K562 (cell line): Measurements from ENCODE around the gene UBE2D3. TPM values are rescaled to one million over a fixed set of nuclear protein-coding genes. Genes with fewer than 3 reads are reported as not detected.

Experiments
- ATAC-seq: fragments of 200-7000 bp; cut with Tn5 transposase; 3 replicates; pipeline ENCODE4 v1.9.1; 2020; ENCODE audit warnings: moderate library complexity
- BruUV-seq: library from RNA; stranded (reverse); fragments of 400-500 nt; replicated peaks from 2 replicates; lab custom pipeline; 2021; lab: Mats Ljungman, UMichigan
- CTCF ChIA-PET: fragments of 300-600 bp; formaldehyde crosslinking; extraction: SDS; loops from one replicate; lab custom pipeline; 2021; ENCODE audit warnings: low intra/inter-chr PET ratio; lab: Yijun Ruan, JAX
- POLR2A ChIA-PET: fragments of 300-600, 350-650 bp; sonication (Branson Sonifier 250); formaldehyde crosslinking; extraction: SDS; loops from one replicate; lab custom pipeline; 2021; ENCODE audit warnings: antibody characterized with exemption, inconsistent platforms; lab: Yijun Ruan, JAX
- DNase-seq, 4 experiments: peaks; one replicate each; pipeline versions ENCODE4 v3.0.0 to v3.0.0-alpha.2; 2011 to 2018; ENCODE audit warnings: low spot score in 3 of 4, mixed read lengths in 3 of 4; ENCODE audit errors: extremely low read depth in 1 of 4
- FAIRE-seq: peaks from 2 replicates; lab custom pipeline; 2011; peaks lifted over from hg19 to GRCh38; lab: Jason Lieb, UNC
- H2AFZ ChIP-seq: 2 replicates; pipeline ENCODE4 v1.6.0; 2011; ENCODE audit warnings: low read depth, low read length, control low read depth, inconsistent platforms
- H3K27ac ChIP-seq: fragments of 200-600 bp; 3 replicates; pipeline ENCODE4 v1.8.0; 2011; ENCODE audit warnings: low read depth, mild to moderate bottlenecking, control low read depth, inconsistent platforms, low read length, moderate library complexity, mixed read lengths; ENCODE audit errors: extremely low read depth
- H3K27me3 ChIP-seq, 2 experiments: fragments of 300-600 bp in 1 of 2; 2 replicates in 1 of 2; 3 replicates in 1 of 2; pipeline versions ENCODE4 v1.6.0 to v1.8.0; 2011; ENCODE audit warnings: inconsistent platforms in 2 of 2, low read length in 2 of 2, mild to moderate bottlenecking in 1 of 2, mixed read lengths in 1 of 2, moderate library complexity in 1 of 2; ENCODE audit not compliant: control insufficient read depth in 2 of 2, insufficient read depth in 2 of 2
- H3K36me3 ChIP-seq: fragments of 300-600 bp; 3 replicates; pipeline ENCODE4 v1.8.0; 2011; ENCODE audit warnings: mild to moderate bottlenecking, low read length, inconsistent platforms; ENCODE audit not compliant: control insufficient read depth, insufficient read depth
- H3K4me1 ChIP-seq, 2 experiments: fragments of 200-600 bp in 1 of 2; replicated peaks in 1 of 2; 2 replicates in 1 of 2; 3 replicates in 1 of 2; pipeline versions ENCODE4 v1.5.1 to v1.8.0; 2011; ENCODE audit warnings: inconsistent platforms in 2 of 2, low read length in 2 of 2, mild to moderate bottlenecking in 1 of 2, mixed read lengths in 1 of 2, moderate library complexity in 1 of 2; ENCODE audit not compliant: control insufficient read depth in 2 of 2, insufficient read depth in 2 of 2
- H3K4me2 ChIP-seq: 2 replicates; pipeline ENCODE4 v1.6.1; 2011; ENCODE audit warnings: low read length, control low read depth, inconsistent platforms, mixed read lengths; ENCODE audit not compliant: insufficient read depth
- H3K4me3 ChIP-seq: fragments of 200-600 bp; sonication (generic), shearing (Covaris generic); 2 replicates; pipeline ENCODE4 v1.5.1; 2016; ENCODE audit warnings: control low read depth, inconsistent platforms
- H3K79me2 ChIP-seq: fragments of 200-600 bp; 3 replicates; pipeline ENCODE4 v1.8.0; 2011; ENCODE audit warnings: low read length, inconsistent platforms; ENCODE audit not compliant: control insufficient read depth, insufficient read depth
- H3K9ac ChIP-seq, 2 experiments: 2 replicates each; pipeline versions ENCODE4 v1.6.0 to v1.6.1; 2011; ENCODE audit warnings: low read depth in 2 of 2, low read length in 2 of 2, control low read depth in 1 of 2, inconsistent platforms in 1 of 2, mild to moderate bottlenecking in 1 of 2, mixed read lengths in 1 of 2; ENCODE audit not compliant: insufficient read depth in 1 of 2
- H3K9me1 ChIP-seq: one replicate; pipeline ENCODE4 v1.6.0; 2011; ENCODE audit warnings: inconsistent platforms, mild to moderate bottlenecking, low read length, moderate library complexity; ENCODE audit not compliant: control insufficient read depth, insufficient read depth
- H3K9me3 ChIP-seq: replicated peaks from 2 replicates; pipeline ENCODE4 v1.5.1; 2011; ENCODE audit warnings: low read depth, low read length, inconsistent platforms; ENCODE audit not compliant: control insufficient read depth, insufficient read depth
- H4K20me1 ChIP-seq: replicated peaks from 2 replicates; pipeline ENCODE4 v1.6.1; 2011; ENCODE audit warnings: low read length, inconsistent platforms, mixed read lengths; ENCODE audit not compliant: control insufficient read depth, insufficient read depth
- BDP1 ChIP-seq: IDR thresholded peaks from 3 replicates; pipeline ENCODE4 v1.6.1; 2011; ENCODE audit not compliant: insufficient read length, insufficient read depth
- C11orf30 ChIP-seq: fragments of 450-650 bp; IDR thresholded peaks from 2 replicates; pipeline ENCODE4 v1.6.1; 2016; ENCODE audit warnings: low read depth, mild to moderate bottlenecking
- CCNT2 ChIP-seq: IDR thresholded peaks from 2 replicates; pipeline ENCODE4 v1.6.1; 2011; ENCODE audit warnings: borderline replicate concordance, low read depth, mild to moderate bottlenecking, moderate library complexity, mixed read lengths, low read length; ENCODE audit not compliant: insufficient read length; ENCODE audit errors: extremely low read depth
- ETV1 ChIP-seq: fragments of 450-650 bp; conservative IDR thresholded peaks from 2 replicates; pipeline ENCODE4 v1.6.1; 2016; ENCODE audit warnings: missing genetic modification characterization, control low read depth, low read depth, missing compliant biosample characterization
- POLR2AphosphoS5 ChIP-seq: IDR thresholded peaks from 2 replicates; pipeline ENCODE4 v1.6.1; 2011; ENCODE audit warnings: mild to moderate bottlenecking, low read depth, low read length, moderate library complexity; ENCODE audit not compliant: control insufficient read depth, insufficient read depth
- TOE1 ChIP-seq, 2 experiments: fragments of 450-650 bp in 1 of 2; sonication (generic) in 1 of 2; formaldehyde crosslinking in 1 of 2; IDR thresholded peaks; 2 replicates each; pipeline versions ENCODE4 v1.7.1 to v1.8.0; 2016 to 2022; ENCODE audit warnings: borderline replicate concordance in 2 of 2, mild to moderate bottlenecking in 2 of 2, antibody characterized with exemption in 1 of 2, inconsistent platforms in 1 of 2, low read depth in 1 of 2, missing genetic modification reagents in 1 of 2, moderate library complexity in 1 of 2
- U2AF2 ChIP-seq: fragments of 200-400 bp; formaldehyde crosslinking; optimal IDR thresholded peaks from 2 replicates; pipeline ENCODE3; 2017; ENCODE audit warnings: low read depth, mild to moderate bottlenecking, low read length
- ZFP1 ChIP-seq: fragments of 450-650 bp; formaldehyde crosslinking; IDR thresholded peaks from 2 replicates; pipeline ENCODE4 v1.4.0; 2020; ENCODE audit warnings: mild to moderate bottlenecking, mixed read lengths
- ZHX1 ChIP-seq: fragments of 150-350 bp; conservative IDR thresholded peaks from 2 replicates; pipeline ENCODE4 v1.6.1; 2014; ENCODE audit warnings: low read length
- ZNF175 ChIP-seq: fragments of 200-800 bp; sonication (Bioruptor generic); IDR thresholded peaks from 2 replicates; pipeline ENCODE4 v1.6.1; 2016; ENCODE audit warnings: low read depth, mild to moderate bottlenecking, missing genetic modification characterization, missing compliant biosample characterization
- ZNF436 ChIP-seq: fragments of 250-450, 450-650 bp; sonication (Bioruptor Pico); formaldehyde crosslinking; IDR thresholded peaks from 2 replicates; pipeline ENCODE4 v1.7.0; 2020; ENCODE audit warnings: mild to moderate bottlenecking
- ZNF584 ChIP-seq: fragments of 200-800 bp; sonication (Bioruptor generic); IDR thresholded peaks from 2 replicates; pipeline ENCODE4 v1.6.1; 2016; ENCODE audit warnings: low read depth, mild to moderate bottlenecking, missing genetic modification characterization, missing compliant biosample characterization
- ZNF592 ChIP-seq: fragments of 450-650 bp; IDR thresholded peaks from 2 replicates; pipeline ENCODE4 v1.6.1; 2017; ENCODE audit warnings: antibody characterized with exemption, mild to moderate bottlenecking
- WGBS: fragments of 100-300 bp; shearing (Covaris generic); methylation state at CpG from one replicate; pipeline ENCODE4 v1.1.6; 2016; ENCODE audit warnings: low coverage, mixed read lengths; ENCODE audit not compliant: insufficient coverage; ENCODE audit errors: missing lambda C conversion rate; 5-methylcytosine and 5-hydroxymethylcytosine counted together
- in situ Hi-C: fragments of 300-500 bp; cut with MboI; formaldehyde crosslinking; loops from 4 replicates; pipeline ENCODE4 v1.15.0; 2018; ENCODE audit warnings: inconsistent platforms, mixed read lengths
- intact Hi-C: fragments of 100-400 bp; cut with micrococcal nuclease; formaldehyde crosslinking; loops from 2 replicates; pipeline ENCODE4 v1.14.2; 2022
- polyA plus RNA-seq, 8 experiments: library from polyadenylated mRNA; depleted of rRNA in 4 of 8; stranded (reverse) in 5 of 8; unstranded in 3 of 8; fragments of >200 nt; fragmentation: Nextera tagmentation in 2 of 8; fragmentation: Illumina TruSeq in 1 of 8; extraction: Ambion mirVana in 2 of 8; extraction: Trizol in 1 of 8; gene quantifications; 2 replicates each; pipeline versions ENCODE4 v1.2.1 to v1.2.3, GENCODE V29; 2011 to 2014; ENCODE audit warnings: inconsistent platforms in 1 of 8, missing spikeins in 1 of 8
- total RNA-seq, 7 experiments: library from RNA; depleted of rRNA in 6 of 7; stranded (reverse); fragments of >200 nt in 6 of 7; fragmentation: Illumina TruSeq in 2 of 7; extraction: Trizol in 2 of 7; gene quantifications; 2 replicates each; pipeline versions ENCODE4 v1.2.1 to v1.2.3, GENCODE V29; 2011 to 2021; ENCODE audit warnings: low replicate concordance in 1 of 7

Gene UBE2D3
- total and polyA plus RNA-seq, 9 of the 15 experiments (the other 6 are each of a cell fraction or from before 2014, with no cell fraction given) = 191 to 618 (median 292) TPM

- Histone ChIP-seq H3K9me3 (no peaks in the 10 kb centered on the region), H3K27ac (no peak overlapping the region), H3K4me1 (peaks cover 4 to 10% of the 10 kb centered on the region in 2 experiments; a peak in 4 of 5 replicates), H4K20me1 (no peaks in the 10 kb centered on the region), H3K9me1 (no peaks in the 10 kb centered on the region), H3K27me3 (no peaks in the 10 kb centered on the region), H3K36me3 (no peaks in the 10 kb centered on the region), H3K4me3 (no peak overlapping the region), H3K4me2 (no peak overlapping the region), H3K9ac (no peak overlapping the region), H3K79me2 (peaks cover 24% of the 10 kb centered on the region), H2AFZ (no peak overlapping the region)
- no TSS peak for BruUV-seq
- intact Hi-C loops (no loop called here), in situ Hi-C loops (no loop called here)
- FAIRE-seq (no peak), ATAC-seq (no peak), DNase-seq (no peak)
- WGBS = 68% methylated on average over 6 of the region's 11 CpGs
- ChIA-PET CTCF (no interaction called here), POLR2A (interaction anchor here (1.2 kb wide), 1 partner anchor 12 kb away, joined by 3 read pairs; no protein-coding TSS in a partner anchor)
- TF ChIP-seq ETV1 (tag) = no peak
- TF ChIP-seq CCNT2 = no peak
- TF ChIP-seq ZNF584 = no peak
- no peak for TF ChIP-seq U2AF2
- no peak for TF ChIP-seq ZNF436 (CRISPR knock-in tag)
- no peak for TF ChIP-seq C11orf30
- TF ChIP-seq TOE1 (IDR thresholded peaks at IDR 0.05; ENCODE audit: borderline replicate concordance) = no peak
- TF ChIP-seq TOE1 (CRISPR knock-in tag; IDR thresholded peaks at IDR 0.05; ENCODE audit: borderline replicate concordance, low read depth) = no peak
- no peak for TF ChIP-seq ZFP1 (CRISPR knock-in tag)
- TF ChIP-seq ZHX1 = no peak
- no peak for TF ChIP-seq POLR2AphosphoS5
- no peak for TF ChIP-seq BDP1
- no peak for TF ChIP-seq ZNF592
- no peak for TF ChIP-seq ZNF175
Measured at GRCh38 chr4:102758241-102759160, 68.8 kb downstream of the UBE2D3 start.
